Measurements from ENCODE around the gene TPRN.
A peak's percentile ranks its signal among the peaks of the same experiment; 100 is the strongest.

TPRN gene

DNA sequence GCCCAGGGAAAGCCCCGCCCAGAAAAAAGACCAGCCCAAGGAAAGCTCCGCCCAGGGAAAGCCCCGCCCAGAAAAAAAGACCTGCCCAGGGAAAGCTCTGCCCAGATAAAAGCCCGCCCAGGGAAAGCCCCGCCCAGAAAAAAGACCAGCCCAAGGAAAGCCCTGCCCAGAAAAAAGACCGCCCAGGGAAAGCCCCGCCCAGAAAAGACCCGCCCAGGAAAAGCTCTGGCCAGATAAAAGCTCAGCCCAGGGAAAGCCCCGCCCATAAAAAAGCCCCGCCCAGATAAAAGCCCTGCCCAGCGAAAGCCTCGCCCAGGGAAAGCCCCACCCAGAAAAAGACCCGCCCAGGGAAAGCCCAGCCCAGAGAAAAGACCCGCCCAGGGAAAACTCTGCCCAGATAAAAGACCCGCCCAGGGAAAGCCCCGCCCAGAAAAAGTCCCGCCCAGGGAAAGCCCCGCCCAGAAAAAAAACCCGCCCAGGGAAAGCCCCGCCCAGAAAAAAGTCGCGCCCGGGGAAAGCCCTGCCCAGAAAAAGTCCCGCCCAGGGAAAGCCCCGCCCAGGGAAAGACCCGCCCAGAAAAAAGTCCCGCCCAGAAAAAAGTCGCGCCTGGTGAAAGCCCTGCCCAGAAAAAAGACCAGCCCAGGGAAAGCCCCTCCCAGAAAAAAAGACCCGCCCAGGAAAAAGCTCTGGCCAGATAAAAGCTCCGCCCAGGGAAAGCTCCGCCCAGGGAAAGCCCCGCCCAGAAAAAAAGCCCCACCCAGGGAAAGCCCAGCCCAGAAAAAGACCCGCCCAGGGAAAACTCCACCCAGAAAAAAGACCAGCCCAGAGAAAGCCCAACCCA lies 49.7 kb downstream of the TPRN start:
- DNase-seq (peak; percentile 75), ATAC-seq (peak; percentile 31)
- Mint-ChIP-seq H3K27me3 (peaks cover 16% of the 10 kb centered on the region), H3K27ac (no peak overlapping the region), H3K4me1 (peaks cover 8% of the 10 kb centered on the region), H3K36me3 (ENCODE audit: low read depth) (no peaks in the 10 kb centered on the region), H3K9me3 (no peaks in the 10 kb centered on the region), H3K4me3 (no peak overlapping the region)

DNA sequence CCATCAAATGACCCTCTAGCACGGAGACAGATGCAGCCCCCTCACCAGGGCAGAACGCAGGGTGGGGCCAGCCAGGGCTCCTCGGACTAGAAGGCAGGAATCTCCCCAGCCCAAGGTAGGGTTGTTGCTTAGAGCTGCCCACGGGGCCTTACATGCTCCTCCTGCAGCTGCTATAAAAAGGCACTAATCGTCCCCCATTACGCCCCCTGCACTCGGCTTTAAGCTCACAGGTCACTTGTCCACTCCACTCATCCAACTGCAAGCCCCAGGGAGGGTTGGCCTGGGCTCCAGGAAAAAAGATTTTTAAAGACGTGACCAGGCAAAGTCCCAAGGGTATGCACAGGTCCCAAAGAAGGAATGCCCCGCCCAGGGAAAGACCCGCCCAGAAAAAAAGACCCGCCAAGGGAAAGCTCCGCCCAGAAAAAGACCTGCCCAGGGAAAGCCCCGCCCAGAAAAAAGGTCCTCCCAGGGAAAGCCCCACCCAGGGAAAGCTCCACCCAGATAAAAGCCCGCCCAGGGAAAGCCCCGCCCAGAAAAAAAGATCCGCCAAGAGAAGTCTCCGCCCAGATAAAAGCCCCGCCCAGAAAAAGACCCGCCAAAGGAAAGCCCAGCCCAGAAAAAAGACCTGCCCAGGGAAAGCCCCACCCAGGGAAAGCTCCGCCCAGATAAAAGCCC lies 50.5 kb downstream of the TPRN start:
- DNase-seq = peak; percentile 59
- Mint-ChIP-seq H3K4me1 (peaks cover 8% of the 10 kb centered on the region), H3K27ac (no peak overlapping the region), H3K27me3 (peaks cover 13% of the 10 kb centered on the region), H3K9me3 (no peaks in the 10 kb centered on the region), H3K36me3 (ENCODE audit: low read depth) (no peaks in the 10 kb centered on the region), H3K4me3 (no peak overlapping the region)
- ATAC-seq = no peak

DNA sequence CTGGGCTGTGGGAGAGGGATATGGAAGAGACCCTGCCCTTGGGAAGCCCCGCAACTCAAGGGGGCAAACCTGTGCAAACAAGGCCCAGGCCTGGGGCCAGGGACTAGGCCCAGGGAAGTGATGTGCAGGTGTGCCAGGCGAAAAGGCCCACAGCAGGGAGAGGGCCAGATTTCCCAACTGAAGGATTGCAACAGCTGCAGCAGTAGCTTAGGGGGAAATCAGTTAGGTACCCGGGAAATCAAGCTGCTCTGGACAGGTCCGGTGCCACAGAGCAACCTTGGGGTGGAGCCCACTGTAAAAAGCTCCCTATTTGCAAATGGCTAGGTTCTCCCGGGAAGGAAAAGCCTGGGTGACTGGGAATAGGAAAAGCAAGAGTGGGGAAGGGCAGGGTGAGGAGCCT lies 51.2 kb downstream of the TPRN start:
- H3K9me3 Mint-ChIP-seq = no peaks in the 10 kb centered on the region
- no peak for DNase-seq
- H3K4me3 Mint-ChIP-seq = no peak overlapping the region
- H3K27ac Mint-ChIP-seq = no peak overlapping the region
- peaks cover 8% of the 10 kb centered on the region for H3K4me1 Mint-ChIP-seq
- no peaks in the 10 kb centered on the region for H3K36me3 Mint-ChIP-seq (ENCODE audit: low read depth)
- ATAC-seq = no peak
- peaks cover 10% of the 10 kb centered on the region for H3K27me3 Mint-ChIP-seq

DNA sequence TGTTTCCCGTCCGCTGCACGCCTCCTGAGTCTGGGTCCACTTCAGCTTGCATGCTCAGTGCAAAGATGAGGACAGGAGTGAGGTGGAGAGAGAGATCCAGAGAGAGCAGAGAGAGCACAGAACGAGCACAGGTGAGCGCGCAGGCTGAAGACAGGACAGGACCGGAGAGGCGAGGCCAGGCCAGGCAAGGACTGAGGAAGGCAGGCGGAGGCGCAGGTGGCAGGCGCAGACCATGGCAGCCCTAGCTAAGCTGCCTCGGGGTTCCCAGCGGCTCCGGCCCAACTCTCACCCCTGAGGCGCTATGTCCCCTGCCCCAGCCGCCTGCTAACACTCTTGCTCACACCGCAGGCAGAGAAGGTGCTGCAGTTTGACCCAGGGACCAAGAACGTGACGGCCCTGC lies 51.9 kb downstream of the TPRN start:
- Mint-ChIP-seq H3K36me3 (ENCODE audit: low read depth) (no peaks in the 10 kb centered on the region), H3K4me3 (no peak overlapping the region), H3K27me3 (peaks cover 13% of the 10 kb centered on the region), H3K9me3 (no peaks in the 10 kb centered on the region), H3K4me1 (peaks cover 8% of the 10 kb centered on the region), H3K27ac (no peak overlapping the region)
- DNase-seq = no peak
- no peak for ATAC-seq

DNA sequence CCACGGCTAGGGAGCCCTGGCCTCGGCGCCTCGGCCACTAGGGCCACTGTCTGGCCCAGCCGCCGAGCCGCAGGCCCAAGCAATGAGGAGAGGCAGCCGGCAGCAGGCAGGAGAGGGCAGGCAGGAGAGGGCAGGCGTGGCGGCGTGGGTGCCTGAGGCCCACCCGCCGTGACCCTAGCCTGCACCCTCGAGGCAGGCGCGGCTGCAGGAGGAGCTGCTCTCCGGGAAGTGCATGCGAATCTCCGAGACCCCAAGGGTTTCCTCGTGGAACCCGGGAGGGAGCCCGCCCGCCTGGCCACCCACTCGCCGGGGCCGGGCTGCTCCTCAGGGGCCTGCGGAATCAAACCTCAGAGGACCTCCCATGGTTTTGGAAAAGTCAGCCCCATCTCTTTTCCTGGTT lies 52.3 kb downstream of the TPRN start:
- Mint-ChIP-seq H3K36me3 (ENCODE audit: low read depth) (no peaks in the 10 kb centered on the region), H3K27me3 (peaks cover 13% of the 10 kb centered on the region)

DNA sequence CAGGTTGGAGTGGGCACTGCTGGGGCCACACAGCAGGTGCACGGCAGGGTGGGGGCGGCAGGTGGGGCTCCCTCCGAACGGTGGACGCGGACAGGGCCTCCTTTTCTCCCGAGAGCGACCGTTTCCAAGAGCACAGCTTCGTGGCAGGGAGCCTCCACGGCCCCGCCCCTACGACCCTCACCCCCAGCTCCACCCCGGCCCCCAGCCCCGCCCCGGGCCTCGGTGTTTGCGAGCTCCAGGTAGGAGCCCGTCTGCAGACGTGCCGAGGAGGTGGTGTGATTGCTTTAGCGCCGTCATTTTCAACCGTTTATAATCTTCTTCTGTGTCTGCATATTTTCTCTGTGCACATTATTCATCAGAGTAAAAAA lies 52.8 kb downstream of the TPRN start:
- H3K4me1 Mint-ChIP-seq = peaks cover 8% of the 10 kb centered on the region
- no peak overlapping the region for H3K4me3 Mint-ChIP-seq
- no peak for DNase-seq
- H3K27ac Mint-ChIP-seq = no peak overlapping the region
- peaks cover 13% of the 10 kb centered on the region for H3K27me3 Mint-ChIP-seq
- no peak for ATAC-seq
- H3K36me3 Mint-ChIP-seq (ENCODE audit: low read depth) = no peaks in the 10 kb centered on the region
- H3K9me3 Mint-ChIP-seq = no peaks in the 10 kb centered on the region

More for the DNA sequence above, 52.3 kb downstream of the TPRN start:
- H3K9me3 Mint-ChIP-seq = no peaks in the 10 kb centered on the region
- no peak overlapping the region for H3K4me3 Mint-ChIP-seq
- H3K4me1 Mint-ChIP-seq = peaks cover 8% of the 10 kb centered on the region
- DNase-seq = no peak
- H3K27ac Mint-ChIP-seq = no peak overlapping the region
- no peak for ATAC-seq

DNA sequence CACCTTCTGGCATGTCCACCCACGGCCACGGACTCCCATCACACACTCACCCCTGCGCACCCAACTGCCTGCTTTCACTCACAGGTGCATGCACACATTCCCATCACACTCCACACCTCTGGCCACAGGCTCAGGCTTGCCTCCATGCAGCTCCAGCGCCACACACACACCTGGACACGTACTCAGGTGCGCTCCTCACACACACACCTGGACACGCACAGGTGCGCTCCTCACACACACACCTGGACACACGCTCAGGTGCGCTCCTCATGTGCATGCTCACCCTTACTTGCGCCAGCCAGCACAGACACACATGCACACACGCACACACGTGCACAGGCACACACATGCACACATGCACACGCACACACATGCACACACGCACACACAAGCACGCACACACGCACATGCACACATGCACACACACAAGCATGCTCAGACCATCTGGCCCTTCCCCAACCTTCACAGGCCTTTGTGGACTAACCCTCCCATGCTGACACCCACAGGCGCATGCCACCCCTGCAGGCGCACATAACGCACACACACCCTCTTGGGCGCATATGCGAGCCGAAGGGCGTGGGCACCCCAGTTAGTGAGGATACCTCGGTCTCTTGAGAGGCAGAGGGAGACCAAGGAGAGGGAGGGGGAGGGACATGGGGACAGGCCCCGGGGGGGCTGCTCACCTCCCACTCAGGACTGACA lies 53.3 kb downstream of the TPRN start:
- Mint-ChIP-seq H3K36me3 (ENCODE audit: low read depth) (no peaks in the 10 kb centered on the region), H3K27me3 (peaks cover 16% of the 10 kb centered on the region), H3K4me3 (no peak overlapping the region), H3K27ac (no peak overlapping the region), H3K9me3 (no peaks in the 10 kb centered on the region), H3K4me1 (peaks cover 8% of the 10 kb centered on the region)
- no peak for DNase-seq
- no peak for ATAC-seq

DNA sequence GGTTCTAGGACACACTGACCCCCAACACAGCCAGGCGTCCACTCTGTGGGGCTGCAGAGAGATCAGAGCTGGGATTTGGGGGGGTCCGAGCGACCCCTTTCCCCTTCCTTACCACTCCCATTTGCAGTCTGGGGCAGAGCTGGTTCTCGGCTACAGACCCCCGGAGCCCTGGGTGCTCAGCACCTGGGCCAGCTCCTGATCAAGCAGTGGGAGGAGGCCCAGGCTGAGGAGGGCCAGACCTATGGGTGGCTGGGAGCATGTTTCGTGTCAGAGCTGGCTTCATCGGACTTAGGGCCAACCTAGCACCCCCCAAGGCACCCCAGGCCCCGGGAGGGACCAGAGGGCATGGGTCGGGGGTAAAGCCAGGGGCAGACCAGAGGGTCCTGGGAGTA lies 54.0 kb downstream of the TPRN start:
- Mint-ChIP-seq H3K4me1 (peaks cover 6% of the 10 kb centered on the region), H3K27ac (no peak overlapping the region), H3K36me3 (ENCODE audit: low read depth) (no peaks in the 10 kb centered on the region), H3K27me3 (peaks cover 21% of the 10 kb centered on the region), H3K4me3 (no peak overlapping the region), H3K9me3 (no peaks in the 10 kb centered on the region)
- DNase-seq (no peak), ATAC-seq (no peak)

DNA sequence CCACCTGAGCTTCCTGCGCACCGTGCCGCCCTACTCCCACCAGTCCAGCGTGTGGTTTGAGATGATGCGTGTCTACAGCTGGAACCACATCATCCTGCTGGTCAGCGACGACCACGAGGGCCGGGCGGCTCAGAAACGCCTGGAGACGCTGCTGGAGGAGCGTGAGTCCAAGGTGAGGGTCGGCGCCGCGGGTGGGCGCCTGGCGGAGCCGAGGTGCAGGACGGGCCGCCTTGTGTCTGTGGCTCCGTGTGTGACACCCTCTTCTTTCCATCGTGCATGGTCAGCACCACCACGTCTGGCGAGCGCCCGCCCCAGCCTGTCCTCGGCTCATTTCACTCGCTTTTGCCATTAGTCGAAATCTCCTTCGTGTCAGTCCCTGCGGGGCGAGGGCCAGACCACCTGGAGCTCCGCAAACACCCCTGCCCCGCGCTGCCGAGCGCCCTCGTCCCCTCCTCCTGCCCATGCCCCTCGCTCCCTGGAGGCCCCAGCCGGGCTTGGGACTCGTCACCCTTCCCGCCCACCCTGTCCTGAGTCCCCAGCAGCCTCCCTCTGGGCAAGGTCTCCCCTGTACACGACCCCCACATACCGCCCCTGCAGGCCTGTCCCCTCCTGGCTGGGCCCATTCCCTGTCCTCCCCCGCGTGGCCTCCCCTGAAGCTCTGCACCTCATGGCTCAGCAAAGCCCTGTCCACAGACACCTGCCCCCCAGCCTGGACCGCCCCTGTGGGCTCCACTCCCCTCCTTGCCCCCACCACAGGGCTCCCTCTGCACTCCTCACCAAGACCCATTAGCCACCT lies 54.6 kb downstream of the TPRN start:
- DNase-seq (no peak), ATAC-seq (no peak)
- Mint-ChIP-seq H3K27ac (no peak overlapping the region), H3K27me3 (peaks cover 26% of the 10 kb centered on the region), H3K4me3 (no peak overlapping the region), H3K9me3 (no peaks in the 10 kb centered on the region), H3K36me3 (ENCODE audit: low read depth) (no peaks in the 10 kb centered on the region), H3K4me1 (peaks cover 2% of the 10 kb centered on the region)

DNA sequence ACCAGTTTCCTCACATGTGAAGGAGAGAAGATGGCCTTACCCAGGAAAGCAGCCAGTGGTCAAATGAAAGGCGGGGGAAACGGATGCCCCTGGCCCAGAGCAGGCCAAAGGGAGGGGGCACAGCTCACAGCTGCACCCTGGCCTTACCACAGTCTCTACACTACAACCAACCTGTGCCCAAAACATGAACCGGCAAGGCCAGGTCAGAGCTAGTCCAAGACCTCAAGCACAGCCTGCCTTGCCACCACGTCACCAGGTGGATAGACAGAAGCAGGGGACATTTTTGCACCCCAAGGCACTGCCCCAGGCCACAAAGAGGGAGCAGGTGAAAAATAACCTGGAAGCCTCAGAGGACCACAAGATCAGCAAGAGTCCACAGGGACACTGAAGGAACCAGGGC lies 57.1 kb downstream of the TPRN start:
- Mint-ChIP-seq H3K4me3 (no peak overlapping the region), H3K4me1 (peaks cover 2% of the 10 kb centered on the region), H3K27ac (no peak overlapping the region), H3K27me3 (peaks cover 44% of the 10 kb centered on the region), H3K9me3 (no peaks in the 10 kb centered on the region), H3K36me3 (ENCODE audit: low read depth) (no peaks in the 10 kb centered on the region)
- no peak for DNase-seq
- ATAC-seq = no peak

DNA sequence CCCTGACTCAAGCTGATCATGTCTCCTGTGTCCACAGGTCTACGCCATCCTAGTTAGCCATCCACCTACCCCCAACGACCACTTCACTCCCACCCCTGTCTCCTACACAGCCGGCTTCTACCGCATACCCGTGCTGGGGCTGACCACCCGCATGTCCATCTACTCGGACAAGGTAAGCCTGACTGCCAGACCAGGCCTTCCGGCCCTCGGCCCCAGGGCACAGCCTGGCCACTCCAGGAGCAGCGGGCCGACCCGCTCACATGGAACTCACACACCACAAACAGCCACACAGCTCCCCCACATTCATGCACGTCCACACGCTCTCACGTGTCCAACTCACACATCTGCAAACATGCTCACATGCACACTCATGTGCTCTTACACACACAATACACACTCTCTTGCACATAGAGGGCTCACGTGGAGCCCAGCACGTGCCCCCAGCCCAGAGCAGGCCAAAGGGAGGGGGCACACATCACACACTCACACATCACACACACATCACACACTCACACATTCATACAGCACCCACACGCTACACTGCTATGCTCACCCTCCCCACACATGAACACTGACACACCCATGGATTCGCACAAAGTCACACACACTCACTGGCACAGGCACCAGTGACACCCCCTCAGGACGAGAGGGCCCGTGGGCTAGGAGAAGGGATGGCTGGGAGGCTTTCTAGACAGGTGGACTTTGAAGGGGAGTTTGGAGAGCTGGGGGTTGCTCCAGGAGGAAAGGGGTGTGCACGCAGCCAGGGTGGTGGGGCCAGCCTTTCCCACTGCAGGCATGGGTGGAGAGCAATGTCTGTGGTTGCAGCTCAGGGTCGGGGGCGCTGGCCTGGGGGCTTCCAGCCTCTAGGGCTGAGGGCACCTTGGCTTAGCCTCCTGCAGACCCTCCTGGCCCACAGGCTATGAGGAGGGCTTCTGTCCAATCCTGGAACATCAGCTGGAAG lies 58.3 kb downstream of the TPRN start:
- no peak for DNase-seq
- Mint-ChIP-seq H3K4me3 (no peak overlapping the region), H3K36me3 (ENCODE audit: low read depth) (no peaks in the 10 kb centered on the region), H3K4me1 (peaks cover 5% of the 10 kb centered on the region), H3K27me3 (peaks cover 54% of the 10 kb centered on the region), H3K9me3 (no peaks in the 10 kb centered on the region), H3K27ac (no peak overlapping the region)
- ATAC-seq = no peak
